Measurements from ENCODE around the gene RBKS. TPM values are rescaled to one million over a fixed set of nuclear protein-coding genes. Genes with fewer than 3 reads are reported as not detected.

Gene RBKS
- total and polyA plus RNA-seq, 2 donors from 2014 or later, result 10.3 to 28.7 TPM

- FAIRE-seq (peak; percentile 99), DNase-seq (peak in 1 of 5 donors; percentile 71)
- H3K36me3 ChIP-seq (ENCODE audit: control insufficient read depth in 2 of 3, insufficient read depth in 3 of 3, low read length in 3 of 3), result no peaks in the 10 kb centered on the region
- no peak overlapping the region for H3K9ac ChIP-seq (ENCODE audit: low read length in 3 of 3)
- peaks cover 3 to 23% (median 9%) of the 10 kb centered on the region in 3 donors for H3K4me1 ChIP-seq (ENCODE audit: control insufficient read depth in 2 of 3, insufficient read depth in 2 of 3, low read depth in 1 of 3, low read length in 3 of 3)
- no peaks in the 10 kb centered on the region for H3K9me3 ChIP-seq (ENCODE audit: control insufficient read depth in 2 of 3, insufficient read depth in 1 of 3, low read length in 3 of 3)
- H3K4me3 ChIP-seq (ENCODE audit: low read length in 3 of 3), result no peak overlapping the region
- peak overlapping the region; percentile 61 to 86 for H3K27ac ChIP-seq (ENCODE audit: low read depth in 2 of 2, low read length in 2 of 2)
- no peaks in the 10 kb centered on the region for H3K27me3 ChIP-seq (ENCODE audit: control insufficient read depth, insufficient read depth, low read length)
- intact Hi-C loops (cut with DNase I), result no loop called here
- TF ChIP-seq CTCF (IDR thresholded peaks at IDR 0.05; ENCODE audit: borderline replicate concordance, extremely low read depth, insufficient read depth), result no peak
These were observed 30.1 kb upstream of the RBKS start for GRCh38 chr2:27920148-27920885.

- Histone ChIP-seq H3K36me3 (ENCODE audit: control insufficient read depth in 2 of 3, insufficient read depth in 3 of 3, low read length in 3 of 3) (no peaks in the 10 kb centered on the region), H3K9me3 (ENCODE audit: control insufficient read depth in 2 of 3, insufficient read depth in 1 of 3, low read length in 3 of 3) (no peaks in the 10 kb centered on the region), H3K4me3 (ENCODE audit: low read length in 3 of 3) (no peak overlapping the region), H3K4me1 (ENCODE audit: control insufficient read depth in 2 of 3, insufficient read depth in 2 of 3, low read depth in 1 of 3, low read length in 3 of 3) (peaks cover 0 to 28% (median 8%) of the 10 kb centered on the region in 3 donors), H3K27me3 (ENCODE audit: control insufficient read depth, insufficient read depth, low read length) (no peaks in the 10 kb centered on the region), H3K27ac (ENCODE audit: low read depth in 2 of 2, low read length in 2 of 2) (peak overlapping the region; percentile 84 to 95), H3K9ac (ENCODE audit: low read length in 3 of 3) (peak overlapping the region in 1 of 3 donors; percentile 55)
- DNase-seq (peak in 1 of 5 donors; percentile 23), FAIRE-seq (no peak)
- no peak for TF ChIP-seq CTCF (IDR thresholded peaks at IDR 0.05; ENCODE audit: borderline replicate concordance, extremely low read depth, insufficient read depth)
- intact Hi-C loops (cut with DNase I), result no loop called here
These were observed 26.3 kb upstream of the RBKS start for GRCh38 chr2:27916293-27916995.

GRCh38 chr2:27915874-27916273 is 25.7 kb upstream of the RBKS start:
- no peak for FAIRE-seq
- Histone ChIP-seq H3K4me3 (ENCODE audit: low read length in 3 of 3) (no peak overlapping the region), H3K27me3 (ENCODE audit: control insufficient read depth, insufficient read depth, low read length) (no peaks in the 10 kb centered on the region), H3K9me3 (ENCODE audit: control insufficient read depth in 2 of 3, insufficient read depth in 1 of 3, low read length in 3 of 3) (no peaks in the 10 kb centered on the region), H3K9ac (ENCODE audit: low read length in 3 of 3) (peak overlapping the region in 1 of 3 donors; percentile 3), H3K27ac (ENCODE audit: low read depth in 2 of 2, low read length in 2 of 2) (peak overlapping the region; percentile 72 to 95), H3K36me3 (ENCODE audit: control insufficient read depth in 2 of 3, insufficient read depth in 3 of 3, low read length in 3 of 3) (no peaks in the 10 kb centered on the region), H3K4me1 (ENCODE audit: control insufficient read depth in 2 of 3, insufficient read depth in 2 of 3, low read depth in 1 of 3, low read length in 3 of 3) (peaks cover 0 to 23% (median 8%) of the 10 kb centered on the region in 3 donors)
- no peak for DNase-seq
- intact Hi-C loops (cut with DNase I), result no loop called here
- no peak for TF ChIP-seq CTCF (IDR thresholded peaks at IDR 0.05; ENCODE audit: borderline replicate concordance, extremely low read depth, insufficient read depth)

Measured in kidney (tissue), 14 donors.